GM18499 (cell line): Measurements from ENCODE around the gene PPP1R13B.

ENCODE experiments used
- ATAC-seq: cut with Tn5 transposase; IDR thresholded peaks from one replicate; pipeline ENCODE4 v1.9.1; 2021; ENCODE audit warnings: moderate number of reproducible peaks; ENCODE audit not compliant: insufficient read depth, unreplicated experiment

Gene PPP1R13B

DNA sequence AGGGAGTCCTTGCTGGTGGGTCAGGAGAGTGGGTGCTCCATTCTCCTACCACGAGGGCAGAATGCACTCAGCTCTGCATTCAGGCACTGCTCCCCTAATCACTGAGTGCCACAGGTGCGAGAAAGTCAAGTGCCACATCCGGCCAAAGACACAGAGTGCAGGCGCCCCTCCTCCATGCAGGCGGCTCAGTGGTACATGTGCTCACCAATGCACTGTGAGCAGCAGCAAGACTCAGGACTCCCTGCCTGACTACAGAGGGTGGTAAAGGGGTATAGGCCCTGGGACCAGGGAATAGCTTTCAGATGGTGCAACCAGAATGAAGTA lies 98.9 kb downstream of the PPP1R13B start:
- no peak for ATAC-seq

GRCh38 chr14:103746701-103747100 lies 100.7 kb downstream of the PPP1R13B start:
- no peak for ATAC-seq

GRCh38 chr14:103745424-103745823 lies 102.0 kb downstream of the PPP1R13B start:
- no peak for ATAC-seq

DNA sequence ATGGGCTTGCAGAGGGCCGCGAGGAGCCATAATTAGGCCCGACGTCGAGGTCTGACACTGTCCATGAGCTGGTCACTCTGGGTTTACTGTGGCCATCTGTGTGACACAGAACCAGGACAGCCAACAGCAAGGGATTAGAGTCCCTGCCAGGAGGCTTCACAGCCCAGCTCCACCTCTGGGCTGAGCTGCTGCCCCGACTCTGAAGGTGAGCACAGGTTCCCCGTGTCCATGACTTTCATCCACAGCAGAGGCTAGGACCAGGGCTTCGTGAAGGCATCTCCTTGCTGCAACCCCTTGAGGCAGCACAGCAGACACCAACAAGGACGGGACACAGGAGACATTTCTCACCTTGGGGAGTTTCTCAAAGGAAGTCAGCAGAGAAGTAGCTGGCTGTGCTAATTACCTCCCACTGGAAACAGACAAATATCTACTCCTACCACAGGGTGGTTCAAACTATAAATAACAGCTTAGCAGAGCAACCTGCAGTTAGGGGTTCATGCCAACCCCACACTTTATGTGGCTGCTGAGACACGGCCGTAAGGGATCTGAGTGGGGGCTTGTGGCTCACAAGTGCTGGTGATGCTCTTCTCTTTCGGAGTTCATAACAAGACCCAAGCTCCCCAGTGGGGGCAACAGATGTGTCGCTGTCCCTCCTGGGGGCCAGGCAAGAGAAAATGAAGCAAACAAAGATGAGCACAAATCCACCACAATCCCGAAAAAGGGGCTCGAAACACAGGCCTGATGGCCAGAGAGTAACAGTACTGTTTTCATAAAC lies 102.6 kb downstream of the PPP1R13B start:
- ATAC-seq = no peak

GRCh38 chr14:103743691-103744090 lies 103.7 kb downstream of the PPP1R13B start:
- no peak for ATAC-seq

DNA sequence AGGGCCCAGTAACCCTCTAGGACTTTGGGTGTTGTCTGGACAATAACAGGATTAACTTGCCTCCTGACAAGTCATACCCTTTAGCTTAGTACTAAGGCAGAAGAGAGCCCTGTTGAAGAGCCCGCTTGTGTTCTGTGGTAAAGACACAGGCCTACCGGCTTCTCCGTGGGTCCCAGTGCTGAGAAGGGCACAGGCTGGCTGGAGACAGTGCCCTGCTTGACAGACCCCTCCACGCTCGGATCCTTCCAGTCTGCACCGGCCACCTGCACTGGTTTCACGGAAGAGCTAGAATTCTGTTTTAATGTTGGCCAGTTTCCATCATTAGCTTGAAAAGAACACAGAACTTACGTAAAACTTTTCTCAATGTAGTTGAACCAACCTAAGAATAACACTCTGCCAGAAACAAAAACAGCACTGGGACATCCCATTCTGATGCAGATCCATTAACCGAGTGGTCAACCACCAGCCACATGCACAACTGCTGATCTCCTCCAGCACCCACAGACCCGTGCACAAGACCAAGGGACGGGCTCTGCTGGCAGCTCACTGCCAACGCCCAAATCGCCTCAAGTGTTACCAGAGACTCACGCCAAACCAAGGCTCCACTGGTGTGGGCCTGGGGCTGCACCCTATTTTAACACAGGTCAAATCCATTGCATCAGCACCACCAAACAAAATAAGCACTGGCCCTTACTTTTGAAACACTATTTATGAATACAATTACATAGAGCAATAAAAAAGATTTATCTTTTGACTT lies 104.7 kb downstream of the PPP1R13B start:
- ATAC-seq = no peak

- ATAC-seq = no peak
Measured at GRCh38 chr14:103741876-103742275, 105.5 kb downstream of the PPP1R13B start.

DNA sequence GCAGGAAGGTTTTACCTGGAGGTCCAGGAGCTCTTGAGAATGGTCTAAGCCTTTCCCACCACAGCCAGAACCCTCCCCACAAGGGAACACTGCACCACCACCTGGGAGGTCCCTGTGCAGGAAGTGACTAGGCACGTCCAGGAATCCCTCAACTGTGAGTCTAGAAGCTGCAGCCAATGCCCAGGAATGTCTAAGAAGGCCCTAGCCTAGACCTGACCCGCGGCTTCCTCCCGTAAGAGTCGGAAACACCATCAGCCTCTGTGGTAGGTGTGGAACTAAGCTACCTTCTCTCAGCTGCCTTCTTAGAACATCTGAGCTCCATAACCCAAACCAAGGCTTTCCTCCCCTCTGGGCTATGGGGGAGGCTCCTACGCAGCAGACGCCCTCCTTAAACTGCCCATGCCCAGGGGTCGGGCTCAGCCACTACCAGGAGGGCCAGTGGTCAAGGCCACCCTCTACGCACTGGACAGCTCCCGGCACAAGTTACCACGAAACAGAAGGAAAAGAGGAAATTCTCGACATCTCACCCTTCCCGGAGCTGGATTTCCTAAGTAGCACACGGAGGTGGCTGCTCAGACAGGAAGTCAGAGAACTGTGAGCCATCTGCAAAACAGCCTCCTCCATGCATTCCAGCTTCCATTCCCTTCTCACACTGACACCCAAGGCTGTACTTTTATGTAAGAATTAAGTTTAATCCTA lies 106.2 kb downstream of the PPP1R13B start:
- no peak for ATAC-seq

DNA sequence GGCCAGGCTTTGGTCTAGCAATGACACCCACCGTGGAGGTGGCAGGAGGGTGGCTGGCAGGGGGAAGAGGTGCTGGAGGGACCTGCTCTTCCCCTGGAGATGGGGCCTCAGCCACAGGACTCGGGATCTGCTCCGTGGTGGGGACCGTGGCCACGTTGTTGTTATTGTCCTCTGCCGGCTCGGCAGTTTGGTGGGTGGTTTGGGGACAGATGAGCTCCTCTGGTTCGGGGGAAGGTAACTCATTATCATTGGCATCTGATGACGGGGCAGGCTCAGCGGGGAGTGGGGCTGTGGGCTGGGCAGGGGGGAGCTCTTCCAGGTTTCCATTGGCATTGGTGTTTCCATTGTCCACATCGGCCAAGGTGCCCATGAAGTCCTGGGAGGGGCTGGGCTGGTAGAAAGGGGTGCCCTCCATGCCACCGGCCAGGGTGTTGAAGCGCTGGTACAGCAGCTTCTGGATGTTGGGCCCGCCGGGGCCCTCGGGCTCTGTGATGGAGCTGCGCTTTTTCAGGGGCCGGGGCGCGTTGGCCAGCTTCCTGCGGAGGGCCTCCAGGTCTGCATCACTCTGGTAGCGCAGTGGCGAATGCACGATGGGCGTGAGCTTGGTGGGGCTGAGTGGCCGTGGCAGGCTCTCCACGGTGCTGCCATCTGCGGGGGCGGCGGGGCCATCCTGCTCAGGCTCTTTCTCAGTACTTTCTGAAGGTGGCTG lies 107.4 kb downstream of the PPP1R13B start:
- ATAC-seq = no peak

DNA sequence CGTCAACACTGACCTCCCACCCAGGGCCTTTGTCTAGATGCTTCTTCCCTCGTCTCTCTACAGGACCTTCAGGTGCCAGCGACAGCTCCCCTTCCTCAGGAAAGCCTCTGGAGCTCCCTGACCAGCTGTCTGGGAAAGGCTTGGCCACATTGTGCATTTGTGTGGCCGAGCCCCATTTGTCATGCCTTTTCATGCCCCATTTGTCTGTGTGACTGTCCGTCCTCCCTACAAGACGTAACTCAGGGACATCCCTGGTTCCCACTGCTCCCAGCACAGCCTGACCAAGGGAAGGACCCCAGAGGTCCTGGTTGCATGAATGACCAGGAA lies 107.9 kb downstream of the PPP1R13B start:
- no peak for ATAC-seq

DNA sequence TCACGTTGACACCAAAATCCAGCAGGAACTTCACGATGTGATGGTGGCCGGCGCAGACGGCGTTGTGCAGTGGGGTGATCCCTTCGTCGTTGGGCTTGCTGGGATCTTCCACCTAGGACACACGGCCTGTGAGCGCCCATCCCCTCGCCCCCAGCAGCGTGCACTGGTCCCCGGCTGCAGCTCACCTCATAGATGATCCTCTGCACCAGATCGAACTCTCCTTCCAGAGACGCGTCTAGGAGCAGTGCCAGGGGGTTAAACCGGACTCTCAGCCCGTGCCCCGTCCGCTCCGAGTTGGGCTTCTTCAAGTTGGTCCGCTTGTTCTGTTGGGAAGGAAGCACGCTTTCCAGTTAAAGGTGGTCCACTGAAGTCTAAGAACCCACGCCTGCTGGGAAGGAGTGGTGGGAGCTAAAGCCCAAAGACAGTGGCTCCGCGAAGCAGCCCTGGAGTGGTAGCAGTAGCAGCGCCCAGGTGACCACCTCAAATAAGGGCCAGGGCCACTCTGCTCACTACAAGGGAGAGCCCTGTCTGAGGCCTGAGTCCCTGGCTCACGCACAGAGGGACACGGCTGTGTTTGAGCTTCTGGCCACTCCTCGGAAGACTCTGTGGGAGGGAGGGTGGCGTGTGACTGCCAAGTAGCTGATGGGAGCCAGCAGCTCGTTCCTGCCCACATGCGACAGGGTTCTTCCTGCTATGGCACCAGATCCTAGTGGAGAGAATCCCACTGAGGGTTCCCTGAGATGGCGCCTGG lies 108.5 kb downstream of the PPP1R13B start:
- no peak for ATAC-seq

DNA sequence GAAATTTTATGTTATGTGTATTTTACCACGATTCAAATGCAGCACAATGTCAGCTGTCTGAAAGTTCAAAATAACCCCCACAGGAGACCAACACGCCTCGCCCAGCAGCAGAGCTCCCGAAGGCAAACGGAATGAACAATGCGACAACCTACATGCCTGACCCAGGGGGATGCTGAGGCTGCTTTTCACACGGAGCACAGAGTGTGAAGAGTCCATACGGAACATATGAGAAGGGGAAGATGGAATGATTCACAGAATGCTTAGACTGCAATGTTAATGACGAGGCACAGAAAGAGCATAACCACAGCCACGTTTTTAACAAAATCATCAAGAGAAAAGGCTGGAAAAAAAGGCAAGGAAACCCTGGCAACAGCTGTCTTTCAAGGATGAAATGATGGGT lies 109.2 kb downstream of the PPP1R13B start:
- ATAC-seq = no peak

- ATAC-seq = no peak
Measured at GRCh38 chr14:103737432-103738045, 109.8 kb downstream of the PPP1R13B start.

DNA sequence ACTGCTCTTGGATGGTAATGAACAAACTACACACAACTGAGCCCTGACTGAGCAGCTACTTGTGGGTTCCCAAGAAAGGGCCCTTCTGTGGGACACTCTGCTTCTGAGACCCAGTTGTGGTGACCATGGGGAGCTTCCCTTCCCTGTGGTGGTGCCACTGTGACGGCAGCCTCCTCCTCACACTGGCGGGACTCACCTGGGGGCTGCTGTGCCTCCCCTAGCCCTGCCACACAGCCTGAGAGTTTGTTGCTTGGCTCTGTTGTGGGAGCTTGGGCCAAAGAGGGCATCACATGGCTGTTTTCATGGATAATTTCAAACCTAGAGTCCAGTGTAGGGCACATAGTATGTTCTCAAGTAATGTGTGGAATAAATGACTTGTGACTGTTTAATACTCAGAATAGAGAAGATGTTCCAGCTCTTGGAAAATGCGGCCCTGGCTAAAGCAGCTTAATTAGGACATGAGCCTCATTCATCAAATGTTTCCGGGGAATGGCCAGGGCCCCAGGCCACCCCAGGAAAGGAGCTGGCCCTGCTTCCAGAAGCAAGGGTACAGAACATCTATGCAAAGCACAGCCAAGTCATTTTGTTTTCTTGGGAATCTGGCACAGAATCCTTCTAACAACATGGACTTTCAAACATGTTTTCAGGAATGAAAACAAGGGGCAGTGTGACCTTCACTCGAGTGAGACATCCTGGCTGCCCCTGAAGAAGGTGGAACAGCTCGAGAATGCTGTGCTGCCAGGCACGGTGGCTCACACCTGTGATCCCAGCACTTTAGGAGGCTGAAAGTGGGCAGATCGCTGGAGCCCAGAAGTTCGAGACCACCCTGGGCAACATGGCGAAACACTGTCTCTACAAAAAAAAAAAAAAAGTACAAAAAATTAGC lies 110.6 kb downstream of the PPP1R13B start:
- ATAC-seq = no peak

GRCh38 chr14:103735815-103736545 lies 111.4 kb downstream of the PPP1R13B start:
- no peak for ATAC-seq

- no peak for ATAC-seq
Measured at GRCh38 chr14:103735439-103735814, 111.9 kb downstream of the PPP1R13B start.

- no peak for ATAC-seq
Measured at GRCh38 chr14:103735022-103735421, 112.4 kb downstream of the PPP1R13B start.
